ENCODE measurements around the gene TSPYL4. TPM values are rescaled to one million over a fixed set of nuclear protein-coding genes. Genes with fewer than 3 reads are reported as not detected.

Gene TSPYL4
- total RNA-seq, 1 donor from 2014 or later, result 22.1 TPM

- peaks cover 1% of the 10 kb centered on the region for H3K36me3 Mint-ChIP-seq (ENCODE audit: low read depth)
- H3K4me1 Mint-ChIP-seq, result no peaks in the 10 kb centered on the region
- intact Hi-C loops (cut with micrococcal nuclease), result no loop called here
- H3K27me3 Mint-ChIP-seq, result no peaks in the 10 kb centered on the region
- no peaks in the 10 kb centered on the region for H3K9me3 Mint-ChIP-seq
- DNase-seq, result no peak
- no peak overlapping the region for H3K27ac Mint-ChIP-seq
- H3K4me3 Mint-ChIP-seq, result no peak overlapping the region
Measured at GRCh38 chr6:116234689-116235088, 19.2 kb downstream of the TSPYL4 start.

DNA sequence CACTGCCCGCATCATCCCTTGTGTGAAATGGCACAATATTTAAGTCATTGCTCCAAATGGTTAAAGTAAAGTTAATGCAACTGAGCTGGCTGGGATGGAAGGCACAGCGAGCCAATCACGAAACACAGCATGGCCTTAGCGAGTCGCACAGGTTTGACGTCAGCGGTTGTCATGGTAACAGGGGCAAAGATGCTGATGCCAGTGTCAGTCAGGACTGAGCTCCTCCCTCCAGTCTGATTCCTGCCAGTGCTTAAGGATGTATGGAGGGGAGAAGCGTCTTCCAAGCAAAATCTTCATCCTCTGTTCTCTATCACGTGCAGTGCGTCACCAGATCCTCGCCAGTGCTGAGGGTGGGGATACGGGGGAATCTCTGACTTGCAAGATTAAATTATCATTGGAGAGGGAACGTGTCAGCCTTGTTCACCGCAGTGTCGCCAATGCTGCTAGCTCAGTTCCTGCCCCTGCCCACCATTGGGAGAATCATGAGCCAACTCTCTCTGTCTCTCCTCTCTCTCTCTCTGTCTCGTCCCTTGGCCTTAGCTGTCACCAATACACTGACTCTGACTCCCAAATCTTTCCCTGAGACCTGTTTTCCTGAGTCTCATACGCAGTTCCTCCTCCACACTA, 24.5 kb downstream of the TSPYL4 start:
- Mint-ChIP-seq H3K9me3 (no peaks in the 10 kb centered on the region), H3K27me3 (no peaks in the 10 kb centered on the region), H3K4me1 (no peaks in the 10 kb centered on the region), H3K36me3 (ENCODE audit: low read depth) (no peaks in the 10 kb centered on the region), H3K4me3 (no peak overlapping the region), H3K27ac (no peak overlapping the region)
- intact Hi-C loops (cut with micrococcal nuclease), result no loop called here
- peak; percentile 73 for DNase-seq

- H3K27me3 Mint-ChIP-seq, result no peaks in the 10 kb centered on the region
- DNase-seq, result no peak
- intact Hi-C loops (cut with micrococcal nuclease), result no loop called here
- no peak overlapping the region for H3K4me3 Mint-ChIP-seq
- H3K27ac Mint-ChIP-seq, result no peak overlapping the region
- no peaks in the 10 kb centered on the region for H3K4me1 Mint-ChIP-seq
- H3K9me3 Mint-ChIP-seq, result no peaks in the 10 kb centered on the region
- H3K36me3 Mint-ChIP-seq (ENCODE audit: low read depth), result no peaks in the 10 kb centered on the region
Measured at GRCh38 chr6:116223355-116223754, 30.5 kb downstream of the TSPYL4 start.

GRCh38 chr6:116221911-116222310, 32.0 kb downstream of the TSPYL4 start:
- H3K27me3 Mint-ChIP-seq, result no peaks in the 10 kb centered on the region
- intact Hi-C loops (cut with micrococcal nuclease), result no loop called here
- H3K4me3 Mint-ChIP-seq, result no peak overlapping the region
- H3K9me3 Mint-ChIP-seq, result no peaks in the 10 kb centered on the region
- H3K36me3 Mint-ChIP-seq (ENCODE audit: low read depth), result no peaks in the 10 kb centered on the region
- H3K27ac Mint-ChIP-seq, result no peak overlapping the region
- H3K4me1 Mint-ChIP-seq, result no peaks in the 10 kb centered on the region
- no peak for DNase-seq

DNA sequence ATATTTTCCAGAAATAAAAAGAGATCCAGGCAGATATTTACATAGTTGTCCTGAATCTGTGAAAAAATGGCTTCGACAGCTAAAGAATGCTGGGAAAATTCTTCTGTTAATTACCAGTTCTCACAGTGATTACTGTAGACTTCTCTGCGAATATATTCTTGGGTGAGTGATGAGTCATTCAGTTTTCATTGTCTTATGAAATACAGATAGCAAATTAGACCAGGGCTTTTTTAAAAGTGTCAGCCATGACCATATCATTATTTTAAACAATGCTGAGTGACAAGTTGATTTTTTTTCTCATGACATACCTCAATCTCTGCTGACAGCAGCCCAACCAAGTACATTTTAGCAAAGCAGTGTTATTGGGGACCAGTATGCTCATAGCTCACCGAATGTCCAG, 32.8 kb downstream of the TSPYL4 start:
- Mint-ChIP-seq H3K4me3 (no peak overlapping the region), H3K4me1 (no peaks in the 10 kb centered on the region), H3K36me3 (ENCODE audit: low read depth) (no peaks in the 10 kb centered on the region), H3K27ac (no peak overlapping the region), H3K27me3 (no peaks in the 10 kb centered on the region), H3K9me3 (no peaks in the 10 kb centered on the region)
- DNase-seq, result no peak
- intact Hi-C loops (cut with micrococcal nuclease), result no loop called here

DNA sequence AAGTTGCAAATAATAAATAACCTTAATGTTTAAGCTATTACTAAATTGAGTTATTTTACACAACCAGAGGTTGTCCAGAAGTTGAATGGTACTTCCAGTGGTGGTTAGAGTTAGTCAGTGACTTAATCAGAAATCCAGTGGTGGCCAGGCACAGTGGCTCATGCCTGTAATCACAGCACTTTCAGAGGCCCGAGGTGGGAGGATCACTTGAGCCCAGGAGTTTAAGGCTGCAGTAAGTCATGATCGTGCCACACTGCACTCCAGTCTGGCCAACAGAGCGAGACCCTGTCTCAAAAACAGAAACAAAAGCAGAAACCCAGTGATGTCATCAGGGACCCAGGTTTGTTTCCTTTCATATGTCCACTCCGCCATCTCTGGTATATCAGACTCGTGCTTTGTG, 35.0 kb downstream of the TSPYL4 start:
- Mint-ChIP-seq H3K27ac (no peak overlapping the region), H3K9me3 (no peaks in the 10 kb centered on the region), H3K4me3 (no peak overlapping the region), H3K27me3 (no peaks in the 10 kb centered on the region), H3K4me1 (no peaks in the 10 kb centered on the region), H3K36me3 (ENCODE audit: low read depth) (no peaks in the 10 kb centered on the region)
- DNase-seq, result no peak
- intact Hi-C loops (cut with micrococcal nuclease), result loop anchor here (5.0 kb wide), 2 partner anchors 58 to 313 kb away; partner anchors contain the start of gene TSPYL1

DNA sequence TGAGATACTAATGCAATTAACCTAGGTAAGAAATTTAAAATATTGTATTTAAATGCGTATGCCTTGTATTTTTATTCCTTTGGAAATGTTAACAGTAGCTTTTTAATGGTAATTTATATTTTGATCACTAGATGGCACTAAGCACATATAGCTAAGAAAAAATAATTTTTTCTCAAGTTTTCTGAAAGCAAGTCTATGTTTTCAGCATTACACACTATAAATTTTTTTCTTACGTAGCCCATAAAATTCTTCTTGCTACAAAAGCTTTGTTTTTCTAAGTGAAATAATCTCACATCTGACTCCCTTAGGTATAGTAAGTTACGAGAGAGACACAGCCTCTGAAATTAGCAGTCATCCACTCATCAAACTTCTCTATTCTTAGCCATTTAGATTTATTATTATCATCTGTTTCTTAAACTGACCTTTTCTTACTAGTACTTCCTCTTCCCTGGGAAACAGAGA, 35.7 kb downstream of the TSPYL4 start:
- Mint-ChIP-seq H3K4me3 (no peak overlapping the region), H3K27ac (no peak overlapping the region), H3K27me3 (no peaks in the 10 kb centered on the region), H3K4me1 (no peaks in the 10 kb centered on the region), H3K36me3 (ENCODE audit: low read depth) (no peaks in the 10 kb centered on the region), H3K9me3 (no peaks in the 10 kb centered on the region)
- no peak for DNase-seq
- intact Hi-C loops (cut with micrococcal nuclease), result loop anchor here (5.0 kb wide), 2 partner anchors 59 to 314 kb away; partner anchors contain the start of gene TSPYL1

DNA sequence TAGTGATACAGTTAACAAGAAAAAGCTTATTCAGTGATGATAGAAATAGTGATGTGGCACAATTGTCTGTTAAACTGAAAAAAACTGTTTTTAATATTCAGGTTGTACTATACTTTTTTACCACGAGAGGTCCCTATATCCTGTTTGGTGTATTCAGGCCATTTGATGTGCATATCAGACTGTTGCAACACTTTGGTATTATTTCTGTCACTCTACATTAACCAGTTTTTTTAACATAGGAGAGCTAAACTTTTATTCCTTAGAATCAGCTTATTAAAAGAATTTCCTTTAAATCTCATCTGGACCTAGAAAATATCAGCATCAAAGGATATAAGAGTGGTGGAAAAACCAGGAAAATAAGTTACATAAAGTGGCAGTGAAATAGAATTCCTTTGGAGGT, 36.8 kb downstream of the TSPYL4 start:
- no peak for DNase-seq
- Mint-ChIP-seq H3K36me3 (ENCODE audit: low read depth) (no peaks in the 10 kb centered on the region), H3K4me1 (no peaks in the 10 kb centered on the region), H3K4me3 (no peak overlapping the region), H3K27ac (no peak overlapping the region), H3K27me3 (no peaks in the 10 kb centered on the region), H3K9me3 (no peaks in the 10 kb centered on the region)
- intact Hi-C loops (cut with micrococcal nuclease), result loop anchor here (5.0 kb wide), 2 partner anchors 60 to 315 kb away; partner anchors contain the start of gene TSPYL1

DNA sequence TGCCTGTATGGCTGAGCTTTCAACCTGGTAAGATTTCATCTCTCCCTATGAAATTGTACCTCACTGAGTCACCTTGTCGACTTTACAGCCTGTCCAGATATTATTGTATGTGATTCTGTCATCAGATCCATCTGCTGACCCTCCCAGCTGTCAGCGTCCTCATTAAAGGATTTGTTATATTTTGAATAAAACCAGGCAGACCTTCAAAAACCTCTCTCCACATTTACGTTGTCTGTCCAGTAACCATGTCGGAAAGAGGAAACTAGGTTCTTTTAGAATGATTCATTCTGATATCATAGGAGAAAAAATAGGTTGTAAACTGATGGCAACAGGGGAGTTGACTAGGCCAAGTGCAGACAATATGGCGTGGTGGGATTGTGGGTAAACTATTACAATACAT, 38.5 kb downstream of the TSPYL4 start:
- no peak overlapping the region for H3K4me3 Mint-ChIP-seq
- DNase-seq, result no peak
- no peaks in the 10 kb centered on the region for H3K9me3 Mint-ChIP-seq
- no peaks in the 10 kb centered on the region for H3K27me3 Mint-ChIP-seq
- no peaks in the 10 kb centered on the region for H3K36me3 Mint-ChIP-seq (ENCODE audit: low read depth)
- no peaks in the 10 kb centered on the region for H3K4me1 Mint-ChIP-seq
- intact Hi-C loops (cut with micrococcal nuclease), result loop anchor here (5.0 kb wide), 2 partner anchors 62 to 317 kb away; partner anchors contain the start of gene TSPYL1
- no peak overlapping the region for H3K27ac Mint-ChIP-seq

GRCh38 chr6:116214681-116215080, 39.2 kb downstream of the TSPYL4 start:
- intact Hi-C loops (cut with micrococcal nuclease), result loop anchor here (5.0 kb wide), 2 partner anchors 63 to 318 kb away; partner anchors contain the start of gene TSPYL1
- DNase-seq, result no peak

GRCh38 chr6:116210750-116211425, 43.0 kb downstream of the TSPYL4 start:
- no peak for DNase-seq
- Mint-ChIP-seq H3K4me1 (no peaks in the 10 kb centered on the region), H3K27ac (no peak overlapping the region), H3K27me3 (no peaks in the 10 kb centered on the region), H3K4me3 (no peak overlapping the region), H3K9me3 (no peaks in the 10 kb centered on the region), H3K36me3 (ENCODE audit: low read depth) (no peaks in the 10 kb centered on the region)
- intact Hi-C loops (cut with micrococcal nuclease), result no loop called here

More at GRCh38 chr6:116214681-116215080, 39.2 kb downstream of the TSPYL4 start:
- Mint-ChIP-seq H3K4me1 (no peaks in the 10 kb centered on the region), H3K27ac (no peak overlapping the region), H3K9me3 (no peaks in the 10 kb centered on the region), H3K36me3 (ENCODE audit: low read depth) (no peaks in the 10 kb centered on the region), H3K4me3 (no peak overlapping the region), H3K27me3 (no peaks in the 10 kb centered on the region)

DNA sequence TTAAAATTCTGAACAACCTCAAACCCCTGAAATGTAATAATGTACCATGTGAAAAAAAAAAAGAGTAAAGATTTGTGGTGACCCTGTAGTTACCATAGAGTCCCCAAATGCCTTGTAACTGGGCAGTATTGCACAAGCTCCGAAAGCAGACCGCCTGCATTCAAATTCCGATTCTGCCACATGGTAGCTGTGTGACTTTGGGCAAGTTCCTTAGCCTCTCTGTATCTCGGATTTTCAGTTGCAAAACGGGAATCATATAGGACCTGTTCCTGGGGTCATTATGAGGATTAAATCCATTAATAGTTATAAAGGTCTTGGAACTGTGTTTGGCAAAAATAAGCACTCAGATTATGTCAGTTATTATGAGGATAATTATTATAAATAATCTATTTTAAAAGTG, 43.6 kb downstream of the TSPYL4 start:
- no peaks in the 10 kb centered on the region for H3K27me3 Mint-ChIP-seq
- intact Hi-C loops (cut with micrococcal nuclease), result no loop called here
- DNase-seq, result no peak
- no peak overlapping the region for H3K4me3 Mint-ChIP-seq
- H3K4me1 Mint-ChIP-seq, result no peaks in the 10 kb centered on the region
- H3K36me3 Mint-ChIP-seq (ENCODE audit: low read depth), result no peaks in the 10 kb centered on the region
- no peaks in the 10 kb centered on the region for H3K9me3 Mint-ChIP-seq
- no peak overlapping the region for H3K27ac Mint-ChIP-seq

- H3K36me3 Mint-ChIP-seq (ENCODE audit: low read depth), result no peaks in the 10 kb centered on the region
- no peaks in the 10 kb centered on the region for H3K27me3 Mint-ChIP-seq
- intact Hi-C loops (cut with micrococcal nuclease), result no loop called here
Measured at GRCh38 chr6:116208056-116208785, 45.7 kb downstream of the TSPYL4 start.

More at GRCh38 chr6:116208056-116208785, 45.7 kb downstream of the TSPYL4 start:
- no peaks in the 10 kb centered on the region for H3K4me1 Mint-ChIP-seq
- DNase-seq, result no peak
- H3K9me3 Mint-ChIP-seq, result no peaks in the 10 kb centered on the region
- H3K27ac Mint-ChIP-seq, result no peak overlapping the region
- H3K4me3 Mint-ChIP-seq, result no peak overlapping the region
